Endothelial cell of umbilical vein (primary cell): ENCODE data around the gene METRN. TPM values are rescaled to one million over a fixed set of nuclear protein-coding genes. Genes with fewer than 3 reads are reported as not detected.

Source experiments
- BruUV-seq: library from RNA; stranded (reverse); fragments of 400-500 nt; replicated peaks from 2 replicates; lab custom pipeline; 2021; lab: Mats Ljungman, UMichigan
- CTCF ChIA-PET: fragments of 300-600, 350-600 bp; sonication (Branson Sonifier 250); formaldehyde crosslinking; loops from one replicate; lab custom pipeline; 2021; ENCODE audit warnings: antibody characterized with exemption, inconsistent platforms; lab: Charles Lee
- POLR2A ChIA-PET: fragments of 300-600, 350-600 bp; sonication (Branson Sonifier 250); formaldehyde crosslinking; loops from one replicate; lab custom pipeline; 2021; ENCODE audit warnings: antibody characterized with exemption, inconsistent platforms; lab: Charles Lee
- DNase-seq: peaks from one replicate; pipeline ENCODE4 v3.0.0-alpha.2; 2011; ENCODE audit warnings: low read depth, low spot score
- FAIRE-seq: peaks from 2 replicates; lab custom pipeline; 2011; peaks lifted over from hg19 to GRCh38; lab: Jason Lieb, UNC
- H2AFZ ChIP-seq: 2 replicates; pipeline ENCODE4 v1.6.0; 2012; ENCODE audit warnings: low read depth, low read length, control low read depth, inconsistent platforms
- H3K27ac ChIP-seq: 2 replicates; pipeline ENCODE4 v1.5.1; 2011; ENCODE audit warnings: low read depth, mild to moderate bottlenecking, control low read depth, low read length, moderate library complexity; ENCODE audit not compliant: insufficient read depth
- H3K27me3 ChIP-seq, 2 experiments: 2 replicates each; pipeline versions ENCODE4 v1.6.0 to v1.6.1; 2011; ENCODE audit warnings: low read length in 2 of 2, mixed read lengths in 1 of 2; ENCODE audit not compliant: control insufficient read depth in 2 of 2, insufficient read depth in 2 of 2
- H3K36me3 ChIP-seq, 2 experiments: 2 replicates in 1 of 2; 3 replicates in 1 of 2; pipeline ENCODE4 v1.5.1; 2011; ENCODE audit warnings: low read length in 2 of 2, mild to moderate bottlenecking in 1 of 2, moderate library complexity in 1 of 2; ENCODE audit not compliant: control insufficient read depth in 2 of 2, insufficient read depth in 2 of 2; ENCODE audit errors: extremely low read depth in 1 of 2
- H3K4me1 ChIP-seq: 3 replicates; pipeline ENCODE4 v1.5.1; 2011; ENCODE audit warnings: mild to moderate bottlenecking, low read length; ENCODE audit not compliant: control insufficient read depth, insufficient read depth; ENCODE audit errors: extremely low read depth
- H3K4me2 ChIP-seq: 2 replicates; pipeline ENCODE4 v1.6.1; 2011; ENCODE audit warnings: low read length, control low read depth, mixed read lengths; ENCODE audit not compliant: insufficient read depth
- H3K4me3 ChIP-seq, 3 experiments: fragments of 200-600 bp in 1 of 3; sonication (generic), shearing (Covaris generic) in 1 of 3; replicated peaks in 1 of 3; 2 replicates each; pipeline ENCODE4 v1.5.1; 2011 to 2016; ENCODE audit warnings: control low read depth in 3 of 3, low read length in 3 of 3, mild to moderate bottlenecking in 2 of 3, inconsistent platforms in 1 of 3, low read depth in 1 of 3, moderate library complexity in 1 of 3; ENCODE audit not compliant: insufficient read depth in 1 of 3
- H3K79me2 ChIP-seq: 2 replicates; pipeline ENCODE4 v1.6.0; 2012; ENCODE audit warnings: low read length, inconsistent platforms; ENCODE audit not compliant: control insufficient read depth, insufficient read depth
- H3K9ac ChIP-seq: replicated peaks from 2 replicates; pipeline ENCODE3; 2011; ENCODE audit warnings: low read length, control low read depth; ENCODE audit not compliant: insufficient read depth; ENCODE audit errors: extremely low read depth
- H3K9me1 ChIP-seq: replicated peaks from 3 replicates; pipeline ENCODE4 v1.6.0; 2011; ENCODE audit warnings: mild to moderate bottlenecking, low read length; ENCODE audit not compliant: control insufficient read depth, insufficient read depth; ENCODE audit errors: extremely low read depth
- H3K9me3 ChIP-seq: replicated peaks from 2 replicates; pipeline ENCODE4 v1.5.1; 2012; ENCODE audit warnings: low read length, inconsistent platforms; ENCODE audit not compliant: control insufficient read depth, insufficient read depth
- H4K20me1 ChIP-seq: replicated peaks from 2 replicates; pipeline ENCODE3; 2011; ENCODE audit warnings: mild to moderate bottlenecking, low read length; ENCODE audit not compliant: control insufficient read depth, insufficient read depth; ENCODE audit errors: extremely low read depth
- EZH2 ChIP-seq: IDR thresholded peaks from 2 replicates; pipeline ENCODE4 v1.6.1; 2012; ENCODE audit warnings: borderline replicate concordance, low read depth, mild to moderate bottlenecking, moderate library complexity, low read length, inconsistent platforms; ENCODE audit not compliant: severe bottlenecking
- FOS ChIP-seq: IDR thresholded peaks from 2 replicates; pipeline ENCODE4 v1.6.1; 2011; ENCODE audit warnings: mild to moderate bottlenecking, low read length, moderate library complexity, borderline replicate concordance; ENCODE audit not compliant: insufficient read depth
- GATA2 ChIP-seq: IDR thresholded peaks from 2 replicates; pipeline ENCODE4 v1.7.0; 2011; ENCODE audit warnings: low read depth, mild to moderate bottlenecking, moderate library complexity, mixed read lengths, low read length; ENCODE audit not compliant: insufficient read length, insufficient read depth
- JUN ChIP-seq: IDR thresholded peaks from 2 replicates; pipeline ENCODE4 v1.6.1; 2011; ENCODE audit warnings: borderline replicate concordance, low read depth; ENCODE audit not compliant: insufficient read length, insufficient read depth
- MYC ChIP-seq: IDR thresholded peaks from one replicate; pipeline ENCODE4 v1.6.1; 2011; ENCODE audit warnings: mild to moderate bottlenecking, low read depth, low read length
- POLR2A ChIP-seq: IDR thresholded peaks from 2 replicates; pipeline ENCODE4 v1.6.1; 2012; ENCODE audit warnings: low read depth, mild to moderate bottlenecking, control low read depth, low read length
- POLR2AphosphoS5 ChIP-seq: IDR thresholded peaks from 2 replicates; pipeline ENCODE4 v1.6.1; 2012; ENCODE audit warnings: low read depth, mild to moderate bottlenecking, control low read depth, low read length, moderate library complexity; ENCODE audit not compliant: insufficient read depth
- dilution Hi-C: fragments of 300-500 bp; cut with MboI; formaldehyde crosslinking; loops from one replicate; pipeline ENCODE4 v1.15.0; 2019; ENCODE audit warnings: low sequenced_read_pairs; ENCODE audit not compliant: extremely low pct_ligation_motif_present
- intact Hi-C: fragments of 100-400 bp; cut with micrococcal nuclease; formaldehyde crosslinking; loops from one replicate; pipeline ENCODE4 v1.10.0; 2022
- polyA plus RNA-seq, 4 experiments: library from polyadenylated mRNA; depleted of rRNA in 3 of 4; stranded (reverse) in 3 of 4; unstranded in 1 of 4; fragments of >200 nt; gene quantifications; 2 replicates each; pipeline versions ENCODE4 v1.2.1 to v1.2.3, GENCODE V29; 2011 to 2012; ENCODE audit warnings: missing spikeins in 1 of 4
- total RNA-seq: library from RNA; stranded (reverse); gene quantifications from 2 replicates; pipeline ENCODE4 v1.2.3, GENCODE V29; 2021
- TF ChIP-seq, protein P1 (sequence below): IDR thresholded peaks from 2 replicates; pipeline ENCODE4 v1.6.1; 2011; ENCODE audit not compliant: insufficient read depth, insufficient read length
- TF ChIP-seq, protein P2 (sequence below), 2 donors: IDR thresholded peaks; 1 replicate in 1 of 2; 2 replicates in 1 of 2; pipeline ENCODE4 v1.5.1; 2011; ENCODE audit warnings: low read length in 2 of 2, mild to moderate bottlenecking in 2 of 2, moderate library complexity in 2 of 2, control low read depth in 1 of 2, inconsistent platforms in 1 of 2, low read depth in 1 of 2; ENCODE audit not compliant: insufficient read depth in 1 of 2; ENCODE audit errors: extremely low read depth in 1 of 2

METRN gene
- total and polyA plus RNA-seq, 2 donors (not counting 3 experiments of a cell fraction or from before 2014, with no cell fraction given), result 10.0 to 16.1 TPM

GRCh38 chr16:711084-711483, 3.8 kb upstream of the METRN start:
- peaks cover 9% of the 10 kb centered on the region for H3K4me1 ChIP-seq

More at GRCh38 chr16:711084-711483, 3.8 kb upstream of the METRN start:
- Histone ChIP-seq H3K4me2 (no peak overlapping the region), H3K27ac (no peak overlapping the region), H3K4me3 (no peak overlapping the region), H3K27me3 (peaks cover 11 to 16% of the 10 kb centered on the region in 2 experiments), H3K9me3 (no peaks in the 10 kb centered on the region), H2AFZ (no peak overlapping the region), H3K79me2 (no peaks in the 10 kb centered on the region), H3K9me1 (no peaks in the 10 kb centered on the region), H3K36me3 (no peaks in the 10 kb centered on the region), H4K20me1 (no peaks in the 10 kb centered on the region), H3K9ac (no peak overlapping the region)
- intact Hi-C loops, result loop anchor here (1.0 kb wide), 1 partner anchor 74 kb away; no protein-coding TSS in a partner anchor
- no TSS peak for BruUV-seq
- DNase-seq (no peak), FAIRE-seq (no peak)
- ChIA-PET POLR2A (no interaction called here), CTCF (interaction anchor here (1.0 to 2.4 kb wide), 4 partner anchors 8 to 345 kb away, joined by 3 to 17 read pairs (median 11); partner anchors contain the start of gene ANTKMT)
- TF ChIP-seq FOS (no peak), POLR2A (no peak), JUN (no peak), GATA2 (no peak), MYC (no peak), POLR2AphosphoS5 (no peak), EZH2 (no peak)
- TF ChIP-seq, protein P1, sequence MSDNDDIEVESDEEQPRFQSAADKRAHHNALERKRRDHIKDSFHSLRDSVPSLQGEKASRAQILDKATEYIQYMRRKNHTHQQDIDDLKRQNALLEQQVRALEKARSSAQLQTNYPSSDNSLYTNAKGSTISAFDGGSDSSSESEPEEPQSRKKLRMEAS, result no peak
- TF ChIP-seq, protein P2, sequence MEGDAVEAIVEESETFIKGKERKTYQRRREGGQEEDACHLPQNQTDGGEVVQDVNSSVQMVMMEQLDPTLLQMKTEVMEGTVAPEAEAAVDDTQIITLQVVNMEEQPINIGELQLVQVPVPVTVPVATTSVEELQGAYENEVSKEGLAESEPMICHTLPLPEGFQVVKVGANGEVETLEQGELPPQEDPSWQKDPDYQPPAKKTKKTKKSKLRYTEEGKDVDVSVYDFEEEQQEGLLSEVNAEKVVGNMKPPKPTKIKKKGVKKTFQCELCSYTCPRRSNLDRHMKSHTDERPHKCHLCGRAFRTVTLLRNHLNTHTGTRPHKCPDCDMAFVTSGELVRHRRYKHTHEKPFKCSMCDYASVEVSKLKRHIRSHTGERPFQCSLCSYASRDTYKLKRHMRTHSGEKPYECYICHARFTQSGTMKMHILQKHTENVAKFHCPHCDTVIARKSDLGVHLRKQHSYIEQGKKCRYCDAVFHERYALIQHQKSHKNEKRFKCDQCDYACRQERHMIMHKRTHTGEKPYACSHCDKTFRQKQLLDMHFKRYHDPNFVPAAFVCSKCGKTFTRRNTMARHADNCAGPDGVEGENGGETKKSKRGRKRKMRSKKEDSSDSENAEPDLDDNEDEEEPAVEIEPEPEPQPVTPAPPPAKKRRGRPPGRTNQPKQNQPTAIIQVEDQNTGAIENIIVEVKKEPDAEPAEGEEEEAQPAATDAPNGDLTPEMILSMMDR (IDR thresholded peaks at IDR 0.05; ENCODE audit: extremely low read depth in 1 of 2, insufficient read depth in 1 of 2, low read depth in 1 of 2, low read length in 2 of 2), result no peak
- dilution Hi-C loops, result no loop called here
